Transverse colon (tissue), 4 donors: ENCODE results near the gene PLXND1.

ENCODE experiments used
- CTCF ChIP-seq, 5 experiments: fragments of 200-600 bp in 3 of 5; fragments of 450-650 bp in 2 of 5; sonication (generic) in 3 of 5; IDR thresholded peaks; 1 replicate in 2 of 5; 2 replicates in 3 of 5; pipeline ENCODE4 v1.5.1; 2016 to 2017; ENCODE audit warnings: antibody characterized with exemption in 5 of 5, inconsistent platforms in 3 of 5, mild to moderate bottlenecking in 2 of 5, moderate library complexity in 1 of 5
- POLR2A ChIP-seq: fragments of 450-650 bp; IDR thresholded peaks from one replicate; pipeline ENCODE4 v1.6.1; 2016; ENCODE audit warnings: antibody characterized with exemption, mild to moderate bottlenecking, moderate library complexity
- POLR2AphosphoS5 ChIP-seq, 3 donors: sonication (generic); formaldehyde crosslinking; IDR thresholded peaks; one replicate each; pipeline ENCODE4 v1.6.1; 2016; ENCODE audit warnings: antibody characterized with exemption in 3 of 3

DNA sequence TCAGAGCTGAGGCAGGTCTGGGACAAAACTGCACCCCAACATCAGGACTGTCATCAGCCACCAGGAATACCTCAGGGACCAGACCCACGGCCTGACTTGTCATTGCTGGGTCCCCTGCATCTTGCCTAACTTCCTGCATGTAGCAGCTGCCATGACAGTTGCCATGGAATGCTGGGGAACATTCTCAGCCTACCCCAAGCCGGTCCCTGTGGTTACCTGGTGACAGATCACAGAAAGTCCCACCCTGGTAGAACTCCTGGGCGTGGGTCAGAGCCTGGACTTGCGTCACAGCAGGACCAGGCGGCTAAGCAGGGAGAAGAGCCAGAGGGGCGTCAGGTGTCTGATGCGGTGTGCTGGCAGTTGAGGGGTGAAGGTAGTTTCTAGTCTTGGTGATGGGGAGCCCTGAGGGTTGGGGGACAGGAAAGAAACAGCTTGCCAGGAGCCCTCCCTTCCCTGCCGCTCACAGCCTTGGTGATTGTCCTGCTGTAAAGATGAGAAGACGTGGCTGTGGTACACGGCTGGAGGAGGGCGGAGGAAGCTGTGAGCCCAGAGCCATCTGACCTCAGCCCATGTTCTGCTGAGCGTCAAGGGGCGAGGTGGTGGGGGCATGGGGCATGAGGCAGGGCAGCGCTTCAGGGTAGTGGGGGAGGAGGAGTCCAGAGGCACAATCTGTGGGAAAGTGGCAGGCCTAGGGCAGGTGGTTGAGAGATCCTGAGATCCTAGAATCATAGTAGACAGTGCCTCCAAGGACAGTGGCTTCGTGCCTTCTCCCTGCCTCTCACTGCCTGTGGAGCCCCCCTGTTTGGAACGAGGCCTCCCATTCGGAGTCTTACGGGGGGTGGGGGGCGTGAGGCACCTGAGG lies 58.1 kb downstream of the PLXND1 start:
- TF ChIP-seq CTCF (IDR thresholded peaks at IDR 0.05) (no peak), POLR2A (no peak), POLR2AphosphoS5 (IDR thresholded peaks at IDR 0.05) (no peak)
